ENCODE results near the gene TMEM106C. TPM values are rescaled to one million over a fixed set of nuclear protein-coding genes. Genes with fewer than 3 reads are reported as not detected.

TMEM106C gene
- total and polyA plus RNA-seq, 2 of the 4 experiments (the other 2 are of a cell fraction) = 72.1 to 74.6 TPM

- Histone ChIP-seq H2AK5ac (ENCODE audit: low read depth, low read length) (no peak overlapping the region), H3K9me1 (ENCODE audit: insufficient read depth, low read length) (peaks cover 3% of the 10 kb centered on the region; the same call in 1 of the 2 replicates), H2AK9ac (replicated peaks; ENCODE audit: low read depth, low read length, poor library complexity) (no peak overlapping the region), H3K9ac (ENCODE audit: low read depth, low read length) (no peak overlapping the region), H3K56ac (ENCODE audit: extremely low read depth, insufficient read depth, low read length) (no peak overlapping the region), H3K36me3 (ENCODE audit: control insufficient read depth, insufficient read depth, low read length) (peaks cover 5% of the 10 kb centered on the region), H2AFZ (replicated peaks; ENCODE audit: low read length, poor library complexity) (no peak overlapping the region), H2BK5ac (ENCODE audit: low read depth, low read length, poor library complexity, severe bottlenecking) (no peak overlapping the region), H3K79me1 (ENCODE audit: low read depth in 1 of 2, low read length in 2 of 2) (peaks cover 3 to 20% of the 10 kb centered on the region in 2 experiments; a peak in 3 of 4 replicates), H3K9me3 (ENCODE audit: control insufficient read depth, insufficient read depth, low read length) (peaks cover 9% of the 10 kb centered on the region; the same call in 1 of the 2 replicates), H4K5ac (ENCODE audit: low read depth, low read length) (no peak overlapping the region), H3K4me1 (ENCODE audit: control insufficient read depth, insufficient read depth, low read length) (peaks cover 3% of the 10 kb centered on the region), H3K27ac (ENCODE audit: insufficient read depth, low read length) (no peak overlapping the region), H4K91ac (ENCODE audit: insufficient read depth, low read depth, low read length) (no peak overlapping the region), H3K4ac (ENCODE audit: low read depth, low read length) (no peak overlapping the region), H2BK20ac (ENCODE audit: low read depth, low read length) (no peak overlapping the region), H2BK120ac (ENCODE audit: low read depth, low read length) (no peak overlapping the region), H2BK15ac (ENCODE audit: low read depth, low read length) (no peak overlapping the region), H3K14ac (replicated peaks; ENCODE audit: low read depth, low read length) (no peak overlapping the region), H4K8ac (ENCODE audit: low read depth in 2 of 2, low read length in 2 of 2) (no peak overlapping the region), H3K23ac (ENCODE audit: low read depth, low read length) (no peak overlapping the region), H3K4me3 (ENCODE audit: insufficient read depth, low read depth, low read length) (no peak overlapping the region), H3K4me2 (ENCODE audit: low read depth, low read length) (no peak overlapping the region), H3K18ac (ENCODE audit: low read depth, low read length) (no peak overlapping the region), H4K20me1 (ENCODE audit: insufficient read depth, low read length) (no peaks in the 10 kb centered on the region), H3K27me3 (ENCODE audit: control insufficient read depth, insufficient read depth, low read length) (peaks cover 9% of the 10 kb centered on the region)
- dilution Hi-C loops (cut with HindIII; ENCODE audit: low sequenced_read_pairs, unreplicated experiment) (no loop called here), in situ Hi-C loops (cut with MboI; ENCODE audit: low sequenced_read_pairs) (no loop called here), intact Hi-C loops (cut with micrococcal nuclease) (loop anchor here (2.0 to 10.0 kb wide), 3 partner anchors 203 to 653 kb away; no protein-coding TSS in a partner anchor)
- TF ChIP-seq RFX5 (IDR thresholded peaks at IDR 0.05; ENCODE audit: low read depth, low read length) (no peak), SMC3 (IDR thresholded peaks at IDR 0.05; ENCODE audit: low read depth, low read length) (no peak), USF2 (IDR thresholded peaks at IDR 0.05; ENCODE audit: low read depth, low read length) (no peak), CHD1 (IDR thresholded peaks at IDR 0.05; ENCODE audit: low read depth, low read length) (no peak), RCOR1 (IDR thresholded peaks at IDR 0.05; ENCODE audit: insufficient replicate concordance, low read length) (no peak), MAZ (IDR thresholded peaks at IDR 0.05; ENCODE audit: borderline replicate concordance, low read depth, low read length) (no peak), MXI1 (IDR thresholded peaks at IDR 0.05; ENCODE audit: borderline replicate concordance, low read depth, low read length) (no peak), RAD21 (IDR thresholded peaks at IDR 0.05; ENCODE audit: low read length) (no peak)
- 86% methylated on average over 3 of the region's 11 CpGs; no CpG with 5 or more reads in 1 of the 2 experiments for WGBS, 2 experiments (ENCODE audit: extremely low coverage in 2 of 2, insufficient read length in 1 of 2)
- ATAC-seq (ENCODE audit: low read depth) = no peak
- ChIA-PET POLR2A (ENCODE audit: unreplicated experiment) (no interaction called here), CTCF (no interaction called here)
- BruUV-seq (replicated peaks) = no TSS peak
- DNase-seq = no peak
Measured at GRCh38 chr12:47962198-47962597, 1.2 kb upstream of the TMEM106C start.

Measured in IMR-90 (cell line).